Hematopoietic multipotent progenitor cell (in vitro differentiated cells): ENCODE measurements around the gene MACROH2A1. TPM values are rescaled to one million over a fixed set of nuclear protein-coding genes. Genes with fewer than 3 reads are reported as not detected.

Experiments used
- DNase-seq, 3 donors: peaks; one replicate each; pipeline ENCODE4 v3.0.0-alpha.2; 2011 to 2015; ENCODE audit warnings: low read depth in 2 of 3, low spot score in 2 of 3
- total RNA-seq: library from RNA; depleted of rRNA; stranded (reverse); fragments of >200 nt; gene quantifications from one replicate; pipeline ENCODE4 v1.2.3, GENCODE V29; 2012

The MACROH2A1 gene
- total RNA-seq, 1 donor = 694 TPM

DNA sequence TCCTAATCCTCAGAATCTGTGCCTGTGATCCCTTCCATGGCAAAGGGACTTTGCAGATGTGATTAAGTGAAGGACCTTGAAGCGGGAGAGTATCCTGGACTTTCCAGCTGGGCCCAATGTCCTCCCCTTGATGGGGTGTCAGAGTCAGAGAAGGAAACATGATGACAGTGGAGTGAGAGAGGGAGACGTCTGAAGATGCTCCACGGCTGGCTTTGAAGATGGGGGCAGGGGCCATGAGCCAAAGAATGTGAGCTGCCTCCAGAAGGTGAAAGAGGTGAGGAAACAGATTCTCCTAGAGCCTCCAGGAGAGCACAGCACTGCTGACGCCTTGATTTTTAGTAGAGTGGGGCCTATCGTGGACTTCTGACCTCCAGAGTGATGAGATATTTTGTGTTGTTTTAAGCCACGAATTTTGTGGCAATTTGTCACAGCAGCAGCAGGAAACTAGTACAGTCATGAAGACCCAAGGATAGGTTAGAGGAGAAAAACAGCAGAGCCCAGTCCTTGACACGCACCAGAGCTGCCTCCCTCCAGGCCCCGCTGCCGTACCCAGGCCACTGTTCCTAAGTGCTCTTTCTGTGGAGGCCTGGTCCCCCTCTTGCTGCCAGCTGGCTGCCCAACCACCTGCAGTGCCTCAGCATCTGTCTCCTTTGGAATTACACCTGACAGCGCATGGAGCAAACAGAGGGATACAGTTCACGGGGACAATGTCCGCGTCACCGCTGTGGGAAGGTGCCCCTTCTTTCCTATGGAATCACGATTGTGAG, 78.1 kb downstream of the MACROH2A1 start:
- no peak for DNase-seq

GRCh38 chr5:135319928-135320606, 79.0 kb downstream of the MACROH2A1 start:
- no peak for DNase-seq

- DNase-seq = no peak
These were observed 79.6 kb downstream of the MACROH2A1 start for GRCh38 chr5:135319458-135319857.

- no peak for DNase-seq
These were observed 80.1 kb downstream of the MACROH2A1 start for GRCh38 chr5:135318924-135319323.

DNA sequence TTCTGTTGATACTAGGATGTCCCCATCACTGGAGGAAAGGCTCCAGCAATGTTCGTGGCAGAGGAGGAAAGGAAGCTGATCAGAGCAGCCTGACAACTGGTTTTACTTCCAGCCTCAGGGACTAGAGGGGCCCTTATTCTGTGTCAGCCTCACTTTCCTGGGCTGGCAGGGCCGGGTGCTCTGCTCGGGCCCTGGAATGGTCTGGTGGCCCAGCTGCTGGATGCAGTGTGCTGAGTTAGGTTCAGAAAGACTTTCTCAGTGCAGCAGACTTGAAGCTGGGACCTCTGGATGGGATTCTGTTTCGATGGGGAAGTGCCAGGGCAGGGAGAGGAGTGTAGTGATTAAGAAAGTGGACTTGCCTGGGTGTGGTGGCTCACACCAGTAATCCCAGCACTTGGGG, 81.0 kb downstream of the MACROH2A1 start:
- DNase-seq = no peak

GRCh38 chr5:135317286-135317685, 81.7 kb downstream of the MACROH2A1 start:
- DNase-seq = no peak

DNA sequence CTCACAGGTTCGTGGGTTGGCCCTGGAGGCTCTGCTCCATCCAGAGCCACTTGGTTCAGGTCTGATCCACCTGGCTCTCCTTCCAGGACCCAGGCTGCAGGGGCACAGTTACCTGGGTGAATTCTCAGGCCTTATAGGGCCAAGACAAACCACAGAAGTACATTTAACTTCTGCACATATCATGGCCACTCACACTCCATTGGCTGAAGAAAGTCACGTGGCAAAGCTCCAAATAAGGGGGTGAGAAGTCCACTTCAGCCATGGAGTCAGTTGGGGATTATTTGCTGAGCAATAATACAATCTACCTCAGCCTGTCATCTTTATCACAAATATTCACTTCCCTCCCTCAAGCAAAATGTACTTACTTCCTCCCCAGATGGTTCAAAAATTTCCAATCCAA, 83.6 kb downstream of the MACROH2A1 start:
- no peak for DNase-seq

GRCh38 chr5:135313946-135314345, 85.1 kb downstream of the MACROH2A1 start:
- no peak for DNase-seq

DNA sequence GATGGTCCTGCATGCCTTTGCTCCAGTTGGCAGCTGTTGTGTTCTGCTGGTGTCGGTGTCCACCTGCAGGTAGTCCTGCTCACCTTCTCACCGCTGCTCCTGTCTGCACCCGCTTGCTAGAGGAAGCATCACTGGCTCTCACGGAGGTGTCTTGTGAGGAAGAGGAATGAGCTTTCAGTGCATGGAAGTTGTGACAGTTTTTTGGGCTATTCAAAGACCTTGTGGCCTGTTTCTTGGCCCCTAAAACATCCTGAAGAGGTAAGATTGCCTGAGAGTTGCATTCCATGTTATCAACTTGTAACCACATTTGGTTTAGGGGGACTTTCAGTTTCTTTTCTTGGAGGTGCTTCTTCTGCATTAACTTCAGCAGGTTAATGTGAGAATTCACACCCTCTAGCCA, 85.6 kb downstream of the MACROH2A1 start:
- DNase-seq = no peak

- no peak for DNase-seq
These were observed 86.6 kb downstream of the MACROH2A1 start for GRCh38 chr5:135312255-135312935.

GRCh38 chr5:135310328-135310989, 88.6 kb downstream of the MACROH2A1 start:
- no peak for DNase-seq

DNA sequence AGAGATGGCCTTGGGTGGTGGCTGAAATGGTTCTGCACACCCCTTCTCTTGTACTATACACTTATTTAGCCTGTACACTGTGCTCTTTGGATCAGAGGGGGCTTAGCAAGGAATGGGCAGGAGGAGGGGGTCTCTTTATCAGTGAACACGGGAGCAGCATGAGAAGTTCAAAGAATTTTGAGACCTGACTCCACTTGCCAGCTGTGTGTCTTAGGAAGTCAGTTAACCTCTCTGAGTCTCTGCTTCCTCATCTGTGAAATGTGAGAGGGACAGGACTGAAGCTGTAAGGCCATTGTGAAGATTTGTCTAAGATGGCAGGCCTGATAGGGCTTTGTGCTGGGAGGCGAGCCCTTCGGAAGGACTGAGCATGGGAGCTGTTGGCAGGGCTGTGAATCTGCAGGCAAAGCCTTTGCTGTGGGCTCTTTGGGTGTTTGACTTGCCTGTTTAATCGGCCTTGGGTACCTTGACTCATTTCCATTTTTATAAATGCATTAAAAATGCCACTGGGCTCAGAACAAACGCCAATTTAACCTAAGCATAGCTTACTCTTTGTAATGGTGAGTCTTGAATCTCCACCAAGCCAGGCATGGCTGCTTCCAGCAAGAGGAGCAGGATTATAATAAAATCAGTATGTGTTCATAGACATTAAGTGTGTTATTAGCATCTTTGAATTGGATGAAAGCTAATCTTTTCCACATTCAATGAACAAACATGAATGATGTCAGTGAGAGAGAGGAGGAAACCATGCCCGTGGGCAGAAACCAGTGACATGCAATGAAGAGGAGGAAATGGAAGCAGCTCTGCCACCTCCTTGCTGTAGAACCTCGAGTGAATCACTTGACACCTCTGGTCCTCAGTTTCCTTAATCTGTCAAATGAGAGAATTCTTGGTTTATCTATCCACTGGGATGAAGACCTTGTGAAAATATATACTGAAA, 89.4 kb downstream of the MACROH2A1 start:
- no peak for DNase-seq

- no peak for DNase-seq
These were observed 90.3 kb downstream of the MACROH2A1 start for GRCh38 chr5:135308752-135309151.

DNA sequence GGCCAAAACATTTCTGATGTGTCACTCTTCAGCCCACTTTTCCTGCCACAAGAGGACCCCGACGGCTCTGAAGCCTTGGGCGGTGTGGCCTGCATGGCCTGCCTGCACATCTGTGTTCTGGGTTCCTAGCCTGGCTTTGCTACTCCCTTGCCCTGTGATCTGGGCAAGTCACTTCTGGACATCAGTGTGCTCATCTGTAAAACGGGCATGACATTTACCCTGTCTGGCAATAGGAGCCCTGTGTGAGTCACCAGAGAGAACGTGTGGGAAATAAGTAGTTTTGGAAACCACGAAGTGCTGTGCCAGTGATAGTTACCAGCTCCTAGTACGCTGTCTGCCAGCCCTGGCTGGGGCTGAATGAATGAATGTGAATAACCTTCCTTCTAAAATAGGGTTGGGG, 90.8 kb downstream of the MACROH2A1 start:
- no peak for DNase-seq

GRCh38 chr5:135307143-135307903, 91.7 kb downstream of the MACROH2A1 start:
- DNase-seq = no peak

DNA sequence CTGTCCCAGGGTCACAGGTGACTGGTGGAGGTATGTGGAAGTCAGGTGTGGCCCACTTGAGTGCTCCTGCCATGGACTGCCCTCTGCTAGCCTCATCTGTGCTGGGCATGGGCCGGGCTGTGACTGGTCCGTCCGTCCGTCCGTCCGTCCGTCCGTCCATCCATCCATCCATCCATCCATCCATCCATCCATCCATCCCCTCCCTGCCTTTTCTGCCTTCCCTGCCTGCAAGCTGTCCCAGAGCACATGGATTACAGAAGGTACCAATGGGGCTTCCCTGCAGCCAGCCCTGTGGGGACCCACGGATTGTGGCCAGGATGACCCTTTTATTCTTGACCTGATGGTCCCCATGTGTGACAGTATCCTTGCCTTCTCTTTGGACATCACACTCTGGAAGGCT, 92.5 kb downstream of the MACROH2A1 start:
- DNase-seq = no peak

- no peak for DNase-seq
These were observed 94.4 kb downstream of the MACROH2A1 start for GRCh38 chr5:135304352-135305221.

- no peak for DNase-seq
These were observed 95.4 kb downstream of the MACROH2A1 start for GRCh38 chr5:135303582-135304173.
